GM12865 (cell line): ENCODE data around the gene EGFR.

Source experiments
- DNase-seq: peaks from one replicate; pipeline ENCODE4 v3.0.0; 2010; ENCODE audit warnings: low read depth
- H3K4me3 ChIP-seq: 2 replicates; pipeline ENCODE4 v1.5.1; 2011; ENCODE audit warnings: mild to moderate bottlenecking, low read depth, low read length, control low read depth
- TF ChIP-seq, protein P1 (sequence below): IDR thresholded peaks from 2 replicates; pipeline ENCODE4 v1.5.1; 2011; ENCODE audit warnings: low read length, control low read depth, low read depth, inconsistent platforms; ENCODE audit not compliant: insufficient read depth; ENCODE audit errors: missing control alignments

Gene EGFR

GRCh38 chr7:55234408-55234807 is 215.6 kb downstream of the EGFR start:
- TF ChIP-seq, protein P1, sequence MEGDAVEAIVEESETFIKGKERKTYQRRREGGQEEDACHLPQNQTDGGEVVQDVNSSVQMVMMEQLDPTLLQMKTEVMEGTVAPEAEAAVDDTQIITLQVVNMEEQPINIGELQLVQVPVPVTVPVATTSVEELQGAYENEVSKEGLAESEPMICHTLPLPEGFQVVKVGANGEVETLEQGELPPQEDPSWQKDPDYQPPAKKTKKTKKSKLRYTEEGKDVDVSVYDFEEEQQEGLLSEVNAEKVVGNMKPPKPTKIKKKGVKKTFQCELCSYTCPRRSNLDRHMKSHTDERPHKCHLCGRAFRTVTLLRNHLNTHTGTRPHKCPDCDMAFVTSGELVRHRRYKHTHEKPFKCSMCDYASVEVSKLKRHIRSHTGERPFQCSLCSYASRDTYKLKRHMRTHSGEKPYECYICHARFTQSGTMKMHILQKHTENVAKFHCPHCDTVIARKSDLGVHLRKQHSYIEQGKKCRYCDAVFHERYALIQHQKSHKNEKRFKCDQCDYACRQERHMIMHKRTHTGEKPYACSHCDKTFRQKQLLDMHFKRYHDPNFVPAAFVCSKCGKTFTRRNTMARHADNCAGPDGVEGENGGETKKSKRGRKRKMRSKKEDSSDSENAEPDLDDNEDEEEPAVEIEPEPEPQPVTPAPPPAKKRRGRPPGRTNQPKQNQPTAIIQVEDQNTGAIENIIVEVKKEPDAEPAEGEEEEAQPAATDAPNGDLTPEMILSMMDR = no peak
- no peak overlapping the region for H3K4me3 ChIP-seq
- DNase-seq = no peak

DNA sequence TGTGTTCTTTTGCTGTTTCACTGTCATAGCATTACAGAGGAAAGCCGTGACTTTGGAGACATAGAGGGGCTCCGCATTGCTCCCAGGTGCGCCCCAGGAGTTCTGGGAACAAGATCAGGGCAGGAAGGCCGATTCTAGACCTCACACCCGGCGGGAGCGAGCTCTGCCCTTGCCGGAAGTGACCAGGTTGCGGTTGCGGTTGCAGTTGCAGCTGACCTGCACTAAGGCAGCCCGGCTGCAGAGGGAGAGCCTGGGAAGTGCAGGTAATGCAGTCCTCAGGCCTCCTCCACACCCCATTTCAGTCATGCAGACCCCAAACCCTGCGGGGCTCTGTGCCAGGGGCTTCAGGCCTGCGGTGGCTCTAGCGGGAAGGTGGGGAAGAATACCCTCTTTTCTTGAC is 216.3 kb downstream of the EGFR start:
- no peak overlapping the region for H3K4me3 ChIP-seq
- TF ChIP-seq, protein P1 = no peak
- DNase-seq = peak; percentile 16

DNA sequence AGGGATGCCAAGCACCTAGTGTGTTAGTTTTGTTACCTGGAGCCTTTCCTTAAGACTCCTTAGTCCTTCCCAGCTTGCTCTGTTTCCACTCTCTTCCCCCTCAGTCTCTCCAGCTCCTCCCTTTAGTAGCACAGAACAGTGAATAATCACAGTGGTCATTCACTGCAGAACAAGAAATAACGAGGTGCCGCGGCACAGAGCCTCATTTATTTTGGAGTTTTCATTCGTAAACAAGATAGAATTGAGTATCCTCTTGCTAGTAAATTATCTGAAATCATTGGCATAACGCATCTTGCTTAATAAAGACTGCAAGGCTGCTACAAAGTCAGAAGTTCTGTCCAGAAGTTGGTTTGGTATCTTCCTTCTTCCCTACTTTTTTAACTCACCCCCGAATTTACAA is 217.0 kb downstream of the EGFR start:
- TF ChIP-seq, protein P1 = no peak

DNA sequence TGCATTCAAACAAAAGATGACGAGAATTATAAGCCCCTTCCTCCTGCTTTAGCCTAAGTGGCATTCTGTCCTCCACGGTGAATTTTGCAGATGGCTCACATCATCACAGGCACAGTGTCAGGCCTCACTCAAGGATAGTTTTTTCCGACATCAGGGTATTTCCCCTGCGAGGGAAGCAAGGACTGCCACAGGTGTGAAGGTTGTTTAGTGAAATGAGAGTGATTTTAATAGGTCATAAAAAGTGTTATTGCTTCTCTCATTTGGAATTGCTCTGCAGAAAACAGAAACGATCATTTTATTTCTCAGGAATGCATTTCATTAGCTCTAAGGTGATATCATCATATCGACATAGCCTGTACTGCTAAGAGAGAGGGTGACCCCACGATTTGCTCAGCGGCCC is 217.7 kb downstream of the EGFR start:
- H3K4me3 ChIP-seq = no peak overlapping the region
- no peak for DNase-seq
- TF ChIP-seq, protein P1 = no peak

More for the DNA sequence above, 217.0 kb downstream of the EGFR start:
- no peak for DNase-seq
- H3K4me3 ChIP-seq = no peak overlapping the region

GRCh38 chr7:55237156-55237893 is 218.5 kb downstream of the EGFR start:
- DNase-seq = no peak
- TF ChIP-seq, protein P1 = no peak
- no peak overlapping the region for H3K4me3 ChIP-seq

GRCh38 chr7:55239406-55239805 is 220.6 kb downstream of the EGFR start:
- DNase-seq = no peak
- TF ChIP-seq, protein P1 = no peak

More at GRCh38 chr7:55239406-55239805, 220.6 kb downstream of the EGFR start:
- no peak overlapping the region for H3K4me3 ChIP-seq
